ENCODE results near the gene F8. TPM values are rescaled to one million over a fixed set of nuclear protein-coding genes. Genes with fewer than 3 reads are reported as not detected.
A peak's percentile ranks its signal among the peaks of the same experiment; 100 is the strongest.
"Not testable (repeated sequence)": the region's sequence is repeated elsewhere in the genome, so short reads cannot be mapped to it uniquely, and the experiment has no call there.

The F8 gene
- total and polyA plus RNA-seq, 12 donors = 13.4 to 78.1 (median 38.6) TPM

DNA sequence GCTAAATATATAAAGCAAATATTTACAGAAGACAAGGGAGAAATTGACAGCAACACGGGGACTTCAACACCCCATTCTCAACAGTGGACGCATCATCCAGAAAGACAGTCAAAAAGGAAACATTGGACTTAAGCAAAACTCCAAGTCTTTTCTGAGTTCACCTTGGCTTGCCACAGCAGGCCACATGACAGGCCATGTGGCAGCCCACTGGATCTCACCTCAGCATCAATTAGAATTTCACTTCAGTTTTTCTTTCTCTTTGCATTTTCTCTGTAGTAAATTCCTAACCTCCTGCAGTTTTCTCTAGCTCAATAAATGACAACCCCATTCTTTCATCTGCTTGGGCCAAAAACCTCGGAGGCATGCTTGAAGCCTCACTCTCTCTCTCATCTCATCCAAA lies 200.5 kb downstream of the F8 start:
- WGBS, 4 donors = 72 to 93% (median 85%) methylated on average over 3 of the region's 3 CpGs
- DNase-seq = no peak
- TF ChIP-seq POLR2A (IDR thresholded peaks at IDR 0.05) = no peak
- TF ChIP-seq, protein P1, sequence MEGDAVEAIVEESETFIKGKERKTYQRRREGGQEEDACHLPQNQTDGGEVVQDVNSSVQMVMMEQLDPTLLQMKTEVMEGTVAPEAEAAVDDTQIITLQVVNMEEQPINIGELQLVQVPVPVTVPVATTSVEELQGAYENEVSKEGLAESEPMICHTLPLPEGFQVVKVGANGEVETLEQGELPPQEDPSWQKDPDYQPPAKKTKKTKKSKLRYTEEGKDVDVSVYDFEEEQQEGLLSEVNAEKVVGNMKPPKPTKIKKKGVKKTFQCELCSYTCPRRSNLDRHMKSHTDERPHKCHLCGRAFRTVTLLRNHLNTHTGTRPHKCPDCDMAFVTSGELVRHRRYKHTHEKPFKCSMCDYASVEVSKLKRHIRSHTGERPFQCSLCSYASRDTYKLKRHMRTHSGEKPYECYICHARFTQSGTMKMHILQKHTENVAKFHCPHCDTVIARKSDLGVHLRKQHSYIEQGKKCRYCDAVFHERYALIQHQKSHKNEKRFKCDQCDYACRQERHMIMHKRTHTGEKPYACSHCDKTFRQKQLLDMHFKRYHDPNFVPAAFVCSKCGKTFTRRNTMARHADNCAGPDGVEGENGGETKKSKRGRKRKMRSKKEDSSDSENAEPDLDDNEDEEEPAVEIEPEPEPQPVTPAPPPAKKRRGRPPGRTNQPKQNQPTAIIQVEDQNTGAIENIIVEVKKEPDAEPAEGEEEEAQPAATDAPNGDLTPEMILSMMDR (IDR thresholded peaks at IDR 0.05) = no peak
- no peak overlapping the region for H3K27ac ChIP-seq
- no peaks in the 10 kb centered on the region for H3K27me3 ChIP-seq
- H3K36me3 ChIP-seq (replicated peaks in 1 of 2) = no peaks in the 10 kb centered on the region
- intact Hi-C loops (cut with DNase I) = no loop called here
- H3K4me1 ChIP-seq (replicated peaks in 1 of 2) = no peaks in the 10 kb centered on the region
- H3K4me3 ChIP-seq = no peak overlapping the region
- no peaks in the 10 kb centered on the region for H3K9me3 ChIP-seq (replicated peaks in 1 of 3)

DNA sequence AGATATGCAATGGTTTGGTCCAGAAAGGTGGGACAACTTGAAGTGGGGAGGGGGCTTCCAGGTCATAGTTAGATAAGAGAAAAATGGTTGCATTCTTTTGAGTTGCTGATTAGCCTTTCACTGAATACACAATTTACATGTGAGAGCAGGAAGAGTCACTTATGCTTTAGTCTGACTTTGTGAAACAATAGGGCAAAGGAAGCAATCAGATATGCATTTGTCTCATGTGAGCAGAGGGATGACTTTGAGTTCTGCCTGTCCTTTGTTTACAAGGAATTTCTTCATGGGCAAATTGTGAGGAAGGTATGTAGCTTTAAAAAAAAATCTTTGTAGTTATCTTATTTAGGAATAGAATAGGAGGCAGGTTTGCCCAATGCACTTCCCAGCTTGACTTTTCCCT lies 201.0 kb downstream of the F8 start:
- H3K27me3 ChIP-seq = no peaks in the 10 kb centered on the region
- H3K4me1 ChIP-seq (replicated peaks in 1 of 2) = no peaks in the 10 kb centered on the region

DNA sequence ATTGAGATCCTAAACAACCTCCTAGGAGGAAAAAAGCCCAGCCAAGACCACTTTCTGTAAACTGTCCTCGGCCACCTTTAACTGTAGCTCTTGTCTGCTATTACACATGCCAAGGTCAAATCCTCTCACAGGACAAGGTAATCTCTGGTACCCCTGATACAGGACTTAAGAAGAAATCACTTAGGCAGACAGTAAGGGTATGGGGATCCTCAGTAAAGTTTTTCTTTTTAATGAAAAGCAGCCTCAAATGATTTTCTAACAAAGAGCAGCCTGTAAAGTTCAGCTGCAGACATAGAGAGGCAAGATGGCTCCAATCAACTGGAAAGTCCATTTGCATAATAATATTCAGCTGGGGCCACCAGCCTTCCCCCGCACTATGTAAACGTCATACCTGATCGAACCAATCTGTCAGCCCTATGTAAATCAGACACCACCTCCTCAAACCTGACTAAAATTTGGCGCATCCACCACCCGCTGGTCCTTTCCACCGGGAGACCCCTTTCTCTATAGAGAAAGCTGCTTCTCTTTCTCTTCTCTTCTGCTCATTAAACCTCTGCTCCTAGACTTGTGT lies 202.7 kb downstream of the F8 start:
- Histone ChIP-seq H3K27me3 (no peaks in the 10 kb centered on the region), H3K36me3 (replicated peaks in 1 of 2) (no peaks in the 10 kb centered on the region), H3K9me3 (replicated peaks in 1 of 3) (no peaks in the 10 kb centered on the region), H3K4me3 (no peak overlapping the region), H3K27ac (peak overlapping the region in 1 of 5 donors; percentile 18), H3K4me1 (replicated peaks in 1 of 2) (no peaks in the 10 kb centered on the region)
- intact Hi-C loops (cut with DNase I) = no loop called here
- TF ChIP-seq, protein P1 (IDR thresholded peaks at IDR 0.05) = no peak
- no peak for TF ChIP-seq POLR2A (IDR thresholded peaks at IDR 0.05)
- DNase-seq = no peak
- WGBS, 4 donors = 64 to 88% (median 84%) methylated on average over 7 of the region's 7 CpGs

More for the DNA sequence above, 201.0 kb downstream of the F8 start:
- no peak for TF ChIP-seq POLR2A (IDR thresholded peaks at IDR 0.05)
- TF ChIP-seq, protein P1 (IDR thresholded peaks at IDR 0.05) = no peak
- no peak overlapping the region for H3K4me3 ChIP-seq
- no peaks in the 10 kb centered on the region for H3K9me3 ChIP-seq (replicated peaks in 1 of 3)
- DNase-seq = no peak
- intact Hi-C loops (cut with DNase I) = no loop called here
- H3K36me3 ChIP-seq (replicated peaks in 1 of 2) = no peaks in the 10 kb centered on the region
- no peak overlapping the region for H3K27ac ChIP-seq

DNA sequence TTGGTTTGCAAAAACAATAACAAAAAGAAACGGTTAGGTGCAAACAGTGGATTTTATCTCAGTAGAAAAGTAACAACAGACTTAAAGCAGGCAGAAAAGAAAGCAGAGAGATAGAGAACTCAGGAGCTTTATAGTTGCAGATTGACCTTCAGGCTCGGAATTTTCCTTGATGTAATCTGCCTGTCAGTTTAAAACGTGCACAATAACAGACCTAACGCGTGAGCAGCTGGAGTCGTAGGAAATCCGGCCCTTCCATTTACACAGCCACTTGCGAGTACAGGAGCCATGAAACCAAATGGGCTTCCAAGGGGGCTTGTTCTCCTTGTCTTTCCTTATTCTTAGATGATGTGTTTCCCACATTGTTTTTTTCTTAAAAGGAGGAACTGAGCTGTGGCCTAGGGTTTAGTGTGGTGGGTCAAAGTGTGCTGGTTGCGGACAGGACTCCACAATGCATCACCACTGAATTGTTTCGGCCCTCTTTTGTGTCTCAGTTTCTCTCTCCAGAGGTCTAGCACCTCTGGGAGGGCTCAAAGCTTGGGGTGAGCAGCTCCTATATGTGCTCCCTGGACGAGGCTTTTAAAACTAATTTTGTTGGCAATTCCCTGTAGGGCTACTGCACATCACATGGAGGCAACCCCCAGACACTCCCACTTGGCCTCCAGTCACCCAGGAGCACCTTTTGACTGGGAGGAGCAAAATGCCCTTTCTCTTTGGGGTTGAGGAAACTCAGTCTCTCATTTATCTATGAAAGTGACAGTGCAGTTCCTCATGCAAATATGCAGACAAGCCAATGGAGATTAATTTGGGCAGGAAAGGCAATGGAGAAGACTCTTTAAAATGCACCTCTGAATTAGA lies 203.4 kb downstream of the F8 start:
- Histone ChIP-seq H3K4me3 (no peak overlapping the region), H3K9me3 (replicated peaks in 1 of 3) (no peaks in the 10 kb centered on the region), H3K36me3 (replicated peaks in 1 of 2) (no peaks in the 10 kb centered on the region), H3K27me3 (no peaks in the 10 kb centered on the region), H3K27ac (peak overlapping the region in 2 of 5 donors; percentile 18 to 23), H3K4me1 (replicated peaks in 1 of 2) (no peaks in the 10 kb centered on the region)
- peak in 1 of 2 donors; percentile 23 for TF ChIP-seq POLR2A (IDR thresholded peaks at IDR 0.05)
- TF ChIP-seq, protein P1 (IDR thresholded peaks at IDR 0.05) = no peak
- DNase-seq = peak in 4 of 7 donors; percentile 26 to 47 (median 38)
- intact Hi-C loops (cut with DNase I) = no loop called here
- WGBS, 4 donors = 41 to 64% (median 47%) methylated on average over 9 to 11 of the region's 11 CpGs

DNA sequence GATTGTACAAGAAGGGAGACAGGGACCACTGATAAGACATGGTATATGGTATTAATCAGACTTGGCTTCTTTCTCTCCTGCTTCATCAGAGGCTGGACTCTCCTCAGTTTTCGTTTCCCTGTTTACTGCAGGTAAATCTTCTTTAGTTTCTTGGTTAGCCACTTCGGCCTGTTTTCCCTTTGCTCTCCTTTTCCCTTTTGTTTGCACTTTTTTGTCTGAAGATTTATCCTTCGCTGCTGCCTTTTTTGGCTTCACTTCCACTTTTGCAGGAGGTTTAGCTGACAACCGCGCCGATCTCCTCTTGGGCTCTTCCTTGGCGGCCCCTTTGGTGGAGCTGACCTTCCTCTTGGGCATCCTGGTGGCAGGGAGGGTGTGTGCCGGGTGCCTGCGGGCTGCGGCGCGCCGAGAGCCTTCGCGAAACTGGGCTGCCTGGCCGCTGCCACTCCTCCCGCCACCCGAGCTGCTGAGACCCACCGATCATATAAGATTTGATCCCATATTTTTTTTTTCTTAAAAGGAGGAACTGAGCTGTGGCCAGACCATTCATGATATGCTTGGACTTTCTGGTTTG lies 205.4 kb downstream of the F8 start:
- H3K4me1 ChIP-seq (replicated peaks in 1 of 2); intact Hi-C loops (cut with DNase I); DNase-seq; H3K4me3 ChIP-seq; H3K36me3 ChIP-seq (replicated peaks in 1 of 2); H3K9me3 ChIP-seq (replicated peaks in 1 of 3); H3K27me3 ChIP-seq; H3K27ac ChIP-seq: not testable (repeated sequence)
- 88 to 97% (median 93%) methylated on average over 9 to 19 of the region's 19 CpGs for WGBS, 4 donors

DNA sequence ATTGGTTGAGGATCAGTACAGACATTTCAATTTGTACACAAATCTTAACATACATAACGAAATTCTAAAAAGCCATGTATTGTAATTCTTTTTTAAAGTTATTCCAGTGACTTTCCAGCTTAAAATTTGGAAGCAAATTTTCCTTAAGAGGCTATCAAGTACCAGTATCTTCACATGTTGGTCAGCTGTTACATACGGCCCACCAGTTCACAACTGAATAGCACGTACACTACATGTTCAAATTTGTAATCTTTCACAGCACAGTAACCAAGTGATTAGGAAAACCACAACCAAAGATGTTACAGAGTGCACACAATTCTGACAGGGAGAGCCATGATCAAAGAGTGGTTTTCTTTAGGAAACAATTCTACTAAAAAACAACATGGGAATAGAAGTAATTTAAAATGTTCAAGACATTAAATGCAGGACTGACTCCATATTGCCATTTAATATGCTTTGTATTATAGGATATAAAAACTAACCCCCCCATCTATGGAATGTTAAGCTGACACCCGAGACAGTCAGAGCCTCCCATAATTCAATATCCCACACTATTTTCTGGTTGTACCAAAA lies 206.1 kb downstream of the F8 start:
- H3K4me1 ChIP-seq (replicated peaks in 1 of 2); H3K9me3 ChIP-seq (replicated peaks in 1 of 3); H3K27me3 ChIP-seq; H3K4me3 ChIP-seq; intact Hi-C loops (cut with DNase I); H3K27ac ChIP-seq; H3K36me3 ChIP-seq (replicated peaks in 1 of 2); DNase-seq: not testable (repeated sequence)
- WGBS, 4 donors = 72 to 95% (median 86%) methylated on average over 4 of the region's 4 CpGs
